Panc1 (cell line): ENCODE results near the gene TULP3. TPM values are rescaled to one million over a fixed set of nuclear protein-coding genes. Genes with fewer than 3 reads are reported as not detected.

Experiments used
- ATAC-seq: fragments of 200-7000 bp; cut with Tn5 transposase; 2 replicates; pipeline ENCODE4 v1.9.1; 2020; ENCODE audit warnings: mild to moderate bottlenecking, moderate library complexity
- BruUV-seq: library from RNA; stranded (reverse); fragments of 400-500 nt; replicated peaks from 2 replicates; lab custom pipeline; 2021; lab: Mats Ljungman, UMichigan
- CTCF ChIA-PET: fragments of 300-600 bp; sonication (Branson Sonifier 250); formaldehyde crosslinking; loops from one replicate; lab custom pipeline; 2022; ENCODE audit warnings: antibody characterized with exemption; lab: Charles Lee
- POLR2A ChIA-PET: fragments of 300-600 bp; sonication (Branson Sonifier 250); formaldehyde crosslinking; loops from one replicate; lab custom pipeline; 2022; ENCODE audit warnings: antibody characterized with exemption; lab: Charles Lee
- DNase-seq: peaks from one replicate; pipeline ENCODE4 v3.0.0-alpha.2; 2010; ENCODE audit warnings: low read depth, low spot score
- H3K27ac ChIP-seq: 2 replicates; pipeline ENCODE4 v1.5.1; 2011; ENCODE audit warnings: mild to moderate bottlenecking, low read length, inconsistent platforms
- H3K27me3 ChIP-seq: fragments of 200-500 bp; sonication (Bioruptor generic); 2 replicates; pipeline ENCODE4 v1.6.0; 2014; ENCODE audit warnings: low read length, inconsistent platforms; ENCODE audit not compliant: control insufficient read depth, insufficient read depth
- H3K36me3 ChIP-seq: fragments of 200-500 bp; sonication (Bioruptor generic); 2 replicates; pipeline ENCODE4 v1.5.1; 2014; ENCODE audit warnings: inconsistent platforms, mild to moderate bottlenecking, low read length, moderate library complexity; ENCODE audit not compliant: control insufficient read depth, insufficient read depth
- H3K4me1 ChIP-seq: 2 replicates; pipeline ENCODE4 v1.5.1; 2011; ENCODE audit warnings: inconsistent platforms, mild to moderate bottlenecking, low read length, moderate library complexity; ENCODE audit not compliant: control insufficient read depth, insufficient read depth
- H3K4me3 ChIP-seq, 2 experiments: 2 replicates each; pipeline ENCODE4 v1.5.1; 2011 to 2012; ENCODE audit warnings: low read depth in 2 of 2, low read length in 2 of 2, mild to moderate bottlenecking in 2 of 2, inconsistent platforms in 1 of 2, moderate library complexity in 1 of 2
- H3K9me3 ChIP-seq: fragments of 200-500 bp; sonication (Bioruptor generic); 2 replicates; pipeline ENCODE4 v1.5.1; 2014; ENCODE audit warnings: low read depth, mild to moderate bottlenecking, inconsistent platforms, low read length, moderate library complexity; ENCODE audit not compliant: control insufficient read depth, insufficient read depth
- POLR2AphosphoS5 ChIP-seq: IDR thresholded peaks from 2 replicates; pipeline ENCODE4 v1.6.1; 2012; ENCODE audit warnings: mild to moderate bottlenecking, low read depth, low read length, moderate library complexity
- SIN3A ChIP-seq: IDR thresholded peaks from 2 replicates; pipeline ENCODE4 v1.6.1; 2012; ENCODE audit warnings: low read depth, mild to moderate bottlenecking, low read length, moderate library complexity, borderline replicate concordance; ENCODE audit not compliant: insufficient read depth
- TCF7L2 ChIP-seq: IDR thresholded peaks from 2 replicates; pipeline ENCODE4 v1.6.1; 2011; ENCODE audit warnings: mild to moderate bottlenecking, low read depth, low read length, inconsistent platforms
- in situ Hi-C: cut with HindIII; loops from 2 replicates; pipeline ENCODE4 v1.10.0; 2016; ENCODE audit warnings: low sequenced_read_pairs, low pct_unique_long_range_greater_than_20kb
- intact Hi-C: fragments of 100-400 bp; cut with micrococcal nuclease; formaldehyde crosslinking; loops from one replicate; pipeline ENCODE4 v1.10.0; 2022; ENCODE audit not compliant: unreplicated experiment
- total RNA-seq: library from RNA; stranded (reverse); gene quantifications from one replicate; pipeline ENCODE4 v1.2.1, GENCODE V29; 2021; ENCODE audit not compliant: unreplicated experiment
- TF ChIP-seq, protein P1 (sequence below), 2 experiments: IDR thresholded peaks; 2 replicates each; pipeline ENCODE4 v1.6.1; 2011 to 2012; ENCODE audit warnings: low read depth in 2 of 2, control low read depth in 1 of 2, low read length in 1 of 2, mild to moderate bottlenecking in 1 of 2, moderate library complexity in 1 of 2; ENCODE audit not compliant: insufficient read depth in 1 of 2
- TF ChIP-seq, protein P2 (sequence below): fragments of 450-650 bp; IDR thresholded peaks from 2 replicates; pipeline ENCODE4 v1.5.1; 2017; ENCODE audit warnings: mild to moderate bottlenecking

TULP3 gene
- total RNA-seq, 1 experiment from 2014 or later: 29.3 TPM

DNA sequence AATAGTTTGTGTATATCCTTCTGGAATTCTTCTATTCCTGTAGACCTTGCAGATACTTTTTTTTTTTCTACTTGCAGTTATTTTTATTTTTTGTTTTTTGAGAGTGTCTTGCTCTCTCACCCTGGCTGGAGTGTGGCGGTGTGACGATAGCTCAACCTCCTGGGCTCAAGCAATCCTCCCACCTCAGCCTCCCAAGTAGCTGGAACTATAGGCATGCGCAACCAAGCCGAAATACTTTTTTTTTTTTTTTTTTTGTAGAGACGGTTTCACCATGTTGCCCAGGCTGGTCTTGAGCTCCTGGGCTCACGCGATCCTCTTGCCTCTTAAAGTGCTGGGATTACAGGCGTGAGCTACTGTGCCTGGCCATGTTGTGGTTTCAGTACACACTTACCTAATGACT lies 10.0 kb downstream of the TULP3 start:
- H3K4me3 ChIP-seq: no peak overlapping the region
- no peaks in the 10 kb centered on the region for H3K9me3 ChIP-seq
- H3K36me3 ChIP-seq: no peaks in the 10 kb centered on the region; the same call in 1 of the 2 replicates
- intact Hi-C loops (no loop called here), in situ Hi-C loops (no loop called here)
- ChIA-PET POLR2A (no interaction called here), CTCF (interaction anchor here (0.6 kb wide), 1 partner anchor 1668 kb away, joined by 3 read pairs; no protein-coding TSS in a partner anchor)
- H3K27ac ChIP-seq: no peak overlapping the region
- BruUV-seq: no TSS peak
- H3K4me1 ChIP-seq: peaks cover 22% of the 10 kb centered on the region
- DNase-seq (no peak), ATAC-seq (no peak)
- TF ChIP-seq POLR2AphosphoS5 (no peak), TCF7L2 (no peak), SIN3A (no peak)
- TF ChIP-seq, protein P1, sequence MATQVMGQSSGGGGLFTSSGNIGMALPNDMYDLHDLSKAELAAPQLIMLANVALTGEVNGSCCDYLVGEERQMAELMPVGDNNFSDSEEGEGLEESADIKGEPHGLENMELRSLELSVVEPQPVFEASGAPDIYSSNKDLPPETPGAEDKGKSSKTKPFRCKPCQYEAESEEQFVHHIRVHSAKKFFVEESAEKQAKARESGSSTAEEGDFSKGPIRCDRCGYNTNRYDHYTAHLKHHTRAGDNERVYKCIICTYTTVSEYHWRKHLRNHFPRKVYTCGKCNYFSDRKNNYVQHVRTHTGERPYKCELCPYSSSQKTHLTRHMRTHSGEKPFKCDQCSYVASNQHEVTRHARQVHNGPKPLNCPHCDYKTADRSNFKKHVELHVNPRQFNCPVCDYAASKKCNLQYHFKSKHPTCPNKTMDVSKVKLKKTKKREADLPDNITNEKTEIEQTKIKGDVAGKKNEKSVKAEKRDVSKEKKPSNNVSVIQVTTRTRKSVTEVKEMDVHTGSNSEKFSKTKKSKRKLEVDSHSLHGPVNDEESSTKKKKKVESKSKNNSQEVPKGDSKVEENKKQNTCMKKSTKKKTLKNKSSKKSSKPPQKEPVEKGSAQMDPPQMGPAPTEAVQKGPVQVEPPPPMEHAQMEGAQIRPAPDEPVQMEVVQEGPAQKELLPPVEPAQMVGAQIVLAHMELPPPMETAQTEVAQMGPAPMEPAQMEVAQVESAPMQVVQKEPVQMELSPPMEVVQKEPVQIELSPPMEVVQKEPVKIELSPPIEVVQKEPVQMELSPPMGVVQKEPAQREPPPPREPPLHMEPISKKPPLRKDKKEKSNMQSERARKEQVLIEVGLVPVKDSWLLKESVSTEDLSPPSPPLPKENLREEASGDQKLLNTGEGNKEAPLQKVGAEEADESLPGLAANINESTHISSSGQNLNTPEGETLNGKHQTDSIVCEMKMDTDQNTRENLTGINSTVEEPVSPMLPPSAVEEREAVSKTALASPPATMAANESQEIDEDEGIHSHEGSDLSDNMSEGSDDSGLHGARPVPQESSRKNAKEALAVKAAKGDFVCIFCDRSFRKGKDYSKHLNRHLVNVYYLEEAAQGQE (IDR thresholded peaks at IDR 0.05; ENCODE audit: insufficient read depth in 1 of 2, low read depth in 2 of 2, low read length in 1 of 2): no peak
- TF ChIP-seq, protein P2, sequence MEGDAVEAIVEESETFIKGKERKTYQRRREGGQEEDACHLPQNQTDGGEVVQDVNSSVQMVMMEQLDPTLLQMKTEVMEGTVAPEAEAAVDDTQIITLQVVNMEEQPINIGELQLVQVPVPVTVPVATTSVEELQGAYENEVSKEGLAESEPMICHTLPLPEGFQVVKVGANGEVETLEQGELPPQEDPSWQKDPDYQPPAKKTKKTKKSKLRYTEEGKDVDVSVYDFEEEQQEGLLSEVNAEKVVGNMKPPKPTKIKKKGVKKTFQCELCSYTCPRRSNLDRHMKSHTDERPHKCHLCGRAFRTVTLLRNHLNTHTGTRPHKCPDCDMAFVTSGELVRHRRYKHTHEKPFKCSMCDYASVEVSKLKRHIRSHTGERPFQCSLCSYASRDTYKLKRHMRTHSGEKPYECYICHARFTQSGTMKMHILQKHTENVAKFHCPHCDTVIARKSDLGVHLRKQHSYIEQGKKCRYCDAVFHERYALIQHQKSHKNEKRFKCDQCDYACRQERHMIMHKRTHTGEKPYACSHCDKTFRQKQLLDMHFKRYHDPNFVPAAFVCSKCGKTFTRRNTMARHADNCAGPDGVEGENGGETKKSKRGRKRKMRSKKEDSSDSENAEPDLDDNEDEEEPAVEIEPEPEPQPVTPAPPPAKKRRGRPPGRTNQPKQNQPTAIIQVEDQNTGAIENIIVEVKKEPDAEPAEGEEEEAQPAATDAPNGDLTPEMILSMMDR: no peak
- no peaks in the 10 kb centered on the region for H3K27me3 ChIP-seq

DNA sequence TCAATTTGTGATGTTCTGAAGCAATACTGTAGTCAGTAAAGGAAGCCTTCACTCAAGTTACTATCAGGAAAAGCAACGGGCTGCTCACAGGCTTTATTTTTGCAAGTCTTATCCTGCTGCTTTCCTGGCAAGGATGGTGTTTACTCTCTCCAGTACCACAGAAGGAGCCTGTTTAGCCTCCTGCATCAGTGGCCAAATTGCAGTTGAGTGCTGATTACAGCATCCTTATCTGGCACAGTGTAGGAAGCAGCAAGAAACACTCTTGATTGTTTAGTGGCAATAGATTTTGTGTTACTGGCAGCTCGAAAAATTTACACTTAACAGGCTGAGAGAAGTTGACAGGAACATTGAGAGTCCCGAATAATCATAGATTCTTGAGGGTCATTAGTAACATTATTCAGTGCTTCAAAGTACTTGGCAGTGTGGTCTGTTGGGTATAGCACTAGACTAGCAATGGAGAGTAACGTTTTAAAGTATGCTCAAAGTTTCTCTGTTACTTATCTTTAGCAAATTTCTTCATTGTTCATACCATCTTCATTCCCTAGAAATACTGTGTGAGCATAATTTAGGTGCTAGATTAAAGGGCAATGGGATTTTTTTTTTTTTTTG lies 11.7 kb downstream of the TULP3 start:
- Histone ChIP-seq H3K27ac (peak overlapping the region; percentile 3; the same call in 1 of the 2 replicates), H3K4me3 (no peak overlapping the region), H3K27me3 (no peaks in the 10 kb centered on the region), H3K36me3 (no peaks in the 10 kb centered on the region), H3K4me1 (peaks cover 22% of the 10 kb centered on the region), H3K9me3 (no peaks in the 10 kb centered on the region)
- peak; percentile 68; the same call in 1 of the 2 replicates for ATAC-seq
- ChIA-PET POLR2A (no interaction called here), CTCF (interaction anchor here (0.6 kb wide), 1 partner anchor 17 kb away, joined by 16 read pairs; no protein-coding TSS in a partner anchor)
- TF ChIP-seq TCF7L2 (no peak), SIN3A (no peak), POLR2AphosphoS5 (no peak)
- TF ChIP-seq, protein P2: no peak
- TF ChIP-seq, protein P1 (IDR thresholded peaks at IDR 0.05; ENCODE audit: insufficient read depth in 1 of 2, low read depth in 2 of 2, low read length in 1 of 2): no peak
- TSS peak; percentile 34 for BruUV-seq
- in situ Hi-C loops: no loop called here
- intact Hi-C loops: no loop called here
- no peak for DNase-seq
